ENCODE measurements around the gene CYP26B1.

CYP26B1 gene

GRCh38 chr2:72082021-72082601 is 65.6 kb downstream of the CYP26B1 start:
- no peak for DNase-seq (ENCODE audit: low spot score)

- DNase-seq (ENCODE audit: low spot score) = no peak
Measured at GRCh38 chr2:72081451-72081850, 66.2 kb downstream of the CYP26B1 start.

GRCh38 chr2:72080286-72081145 is 67.1 kb downstream of the CYP26B1 start:
- DNase-seq (ENCODE audit: low spot score) = no peak

Measured in HuH-7 (cell line).